DMS114 treated with DMSO at 0.1 percent for 48 hours (cell line): ENCODE results near the gene MIPOL1.
A peak's percentile ranks its signal among the peaks of the same experiment; 100 is the strongest.
"Not testable (repeated sequence)": the region's sequence is repeated elsewhere in the genome, so short reads cannot be mapped to it uniquely, and the experiment has no call there.

ENCODE experiments used
- DNase-seq: peaks from one replicate; lab custom pipeline; 2025; ENCODE audit not compliant: unreplicated experiment; lab: John Stamatoyannopoulos, UW

The MIPOL1 gene

DNA sequence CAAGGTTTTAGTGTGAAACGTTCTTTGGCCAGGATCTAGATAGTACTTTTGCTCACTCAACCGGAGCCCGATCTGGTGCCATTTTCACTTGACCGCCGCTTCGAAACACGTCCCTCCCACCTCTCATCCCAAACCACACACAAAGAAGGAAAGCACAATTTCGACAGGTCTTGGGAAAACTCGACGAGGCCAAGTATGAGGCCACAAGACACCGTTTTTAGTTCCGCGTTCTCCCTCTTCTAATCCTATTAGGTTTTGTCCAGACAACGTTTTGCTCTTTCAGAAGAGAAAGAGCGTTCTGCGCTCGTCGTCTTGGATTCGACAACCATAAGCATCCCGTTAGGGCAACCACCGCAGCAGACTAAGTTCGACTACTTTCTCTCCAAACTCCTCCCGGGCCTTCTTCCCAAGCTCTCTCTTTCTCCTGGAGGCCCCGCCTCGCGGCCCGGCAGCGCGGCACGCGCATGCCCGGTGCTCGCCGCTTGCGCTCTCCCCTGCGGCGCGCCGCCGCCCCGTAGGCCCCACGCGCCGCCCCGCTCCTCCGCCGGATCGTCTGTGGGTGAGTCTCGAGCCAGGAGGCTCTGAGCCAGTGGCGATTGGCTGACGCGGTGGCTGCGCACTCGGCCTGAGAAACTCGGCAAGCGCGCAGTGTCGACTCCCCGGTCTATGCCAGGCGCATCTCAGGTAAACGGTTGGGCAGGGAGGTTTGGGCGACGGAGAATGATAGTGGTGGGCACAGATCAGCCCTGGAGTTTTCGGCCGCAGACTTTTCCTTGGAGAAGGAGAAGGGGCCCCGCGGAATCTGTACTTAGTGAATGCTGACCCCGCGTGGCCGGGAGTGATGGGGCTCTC lies at the start of gene MIPOL1:
TSS of gene MIPOL1 (plus strand) at position 517 of the 852 bp plus-strand sequence. CDS start 49,952 bp downstream, outside the sequence.
- peak; percentile 42 for DNase-seq

GRCh38 chr14:37150414-37150813 lies 47.3 kb upstream of the MIPOL1 start:
- peak; percentile 59 for DNase-seq

- no peak for DNase-seq
Observed at GRCh38 chr14:37153005-37153404, 44.7 kb upstream of the MIPOL1 start.

- DNase-seq, result no peak
Observed at GRCh38 chr14:37153483-37153882, 44.3 kb upstream of the MIPOL1 start.

- no peak for DNase-seq
Observed at GRCh38 chr14:37157987-37158386, 39.8 kb upstream of the MIPOL1 start.

- not testable (repeated sequence) for DNase-seq
Observed at GRCh38 chr14:37162307-37162706, 35.4 kb upstream of the MIPOL1 start.

GRCh38 chr14:37165794-37166193 lies 31.9 kb upstream of the MIPOL1 start:
- no peak for DNase-seq

GRCh38 chr14:37167151-37168047 lies 30.3 kb upstream of the MIPOL1 start:
- no peak for DNase-seq

DNA sequence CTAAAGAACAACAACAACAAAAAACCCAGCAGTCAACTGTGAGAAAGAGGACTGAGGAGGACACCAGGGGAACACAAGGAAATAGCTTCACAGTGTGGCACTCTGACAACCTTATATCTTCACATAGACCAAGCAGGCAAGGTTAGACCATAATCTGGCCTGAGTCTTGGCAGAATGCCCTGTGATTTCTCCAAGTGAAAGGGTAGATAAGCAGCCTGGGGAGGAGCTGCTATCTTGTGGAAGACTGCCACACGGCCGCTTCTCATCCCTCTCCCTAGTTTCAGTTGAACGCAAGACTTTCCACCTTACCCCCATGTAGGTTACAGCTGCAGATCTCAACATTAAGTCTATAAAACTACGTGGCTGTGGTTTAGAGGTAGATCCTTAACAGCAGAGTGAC lies 29.0 kb upstream of the MIPOL1 start:
- no peak for DNase-seq

GRCh38 chr14:37170237-37170636 lies 27.5 kb upstream of the MIPOL1 start:
- DNase-seq, result no peak

GRCh38 chr14:37170993-37171392 lies 26.7 kb upstream of the MIPOL1 start:
- DNase-seq, result no peak

DNA sequence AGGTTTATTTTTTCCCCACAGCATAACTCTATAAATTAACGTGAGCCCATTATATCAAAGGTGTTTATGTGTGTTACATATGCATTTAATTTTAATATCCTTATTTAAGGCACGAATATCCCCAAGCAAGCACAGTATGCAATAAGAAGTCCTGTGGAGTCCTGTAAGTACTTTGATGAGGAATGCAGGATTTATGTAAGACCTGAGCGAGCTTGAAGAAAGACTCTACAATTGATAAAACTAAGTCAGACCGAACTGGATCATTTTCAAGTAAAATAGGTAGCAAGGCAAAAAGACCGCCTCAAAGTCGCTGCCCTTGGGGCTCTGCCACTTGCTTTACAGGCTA lies 26.1 kb upstream of the MIPOL1 start:
- no peak for DNase-seq

- peak; percentile 76 for DNase-seq
Observed at GRCh38 chr14:37172024-37172869, 25.5 kb upstream of the MIPOL1 start, which contains the start of gene SLC25A21. SLC25A21 (minus strand) TSS chr14:37172606.

- no peak for DNase-seq
Observed at GRCh38 chr14:37172936-37173614, 24.7 kb upstream of the MIPOL1 start.

- DNase-seq, result no peak
Observed at GRCh38 chr14:37179896-37180502, 17.7 kb upstream of the MIPOL1 start.

DNA sequence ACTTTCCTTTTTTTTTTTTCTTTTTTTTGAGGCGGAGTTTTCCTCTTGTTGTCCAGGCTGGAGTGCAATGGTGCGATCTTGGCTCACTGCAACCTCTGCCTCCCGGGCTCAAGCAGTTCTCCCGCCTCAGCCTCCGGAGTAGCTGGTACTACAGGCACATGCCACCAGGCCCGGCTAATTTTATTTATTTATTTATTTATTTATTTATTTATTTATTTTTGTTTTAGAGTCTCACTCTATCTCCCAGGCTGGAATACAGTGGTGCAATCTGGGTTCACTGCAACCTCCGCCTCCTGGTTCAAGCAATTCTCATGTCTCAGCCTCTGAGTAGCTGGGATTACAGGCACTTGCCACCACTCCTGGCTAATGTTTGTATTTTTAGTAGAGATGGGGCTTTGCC lies 16.9 kb upstream of the MIPOL1 start:
- DNase-seq, result not testable (repeated sequence)

GRCh38 chr14:37181441-37181840 lies 16.3 kb upstream of the MIPOL1 start:
- no peak for DNase-seq

GRCh38 chr14:37184520-37184919 lies 13.2 kb upstream of the MIPOL1 start:
- not testable (repeated sequence) for DNase-seq

DNA sequence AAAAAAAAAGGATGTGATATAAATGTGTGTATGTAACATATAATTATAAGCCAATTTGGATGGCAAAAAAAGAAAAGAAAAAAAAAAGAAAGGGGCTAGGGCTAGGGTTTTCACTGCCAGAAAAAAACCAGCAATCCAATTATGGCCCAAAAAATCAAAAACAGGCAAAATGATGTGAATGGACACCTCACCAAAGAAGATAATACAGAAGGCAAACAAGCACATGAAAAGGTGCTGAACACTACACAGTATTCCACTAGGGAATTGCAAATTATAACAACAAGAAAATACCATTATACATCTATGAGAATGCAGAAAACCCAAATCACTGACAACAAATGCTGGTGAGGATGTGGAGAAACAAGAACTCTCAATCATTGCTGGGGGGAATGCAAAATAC lies 12.1 kb upstream of the MIPOL1 start:
- no peak for DNase-seq

GRCh38 chr14:37186865-37187264 lies 10.9 kb upstream of the MIPOL1 start:
- DNase-seq, result no peak
